ENCODE data around the gene GALNT11. TPM values are rescaled to one million over a fixed set of nuclear protein-coding genes. Genes with fewer than 3 reads are reported as not detected.

The GALNT11 gene
- total and polyA plus RNA-seq, 11 donors: 10.6 to 28.8 (median 22.0) TPM

- 91 to 92% (median 92%) methylated on average over 8 of the region's 8 CpGs for whole genome bisulfite sequencing, 4 donors
- Histone ChIP-seq H3K27ac (no peak overlapping the region), H3K4me3 (no peak overlapping the region), H3K4me1 (no peaks in the 10 kb centered on the region), H3K36me3 (peaks cover 0 to 96% (median 90%) of the 10 kb centered on the region in 9 donors), H3K9me3 (no peaks in the 10 kb centered on the region), H3K27me3 (no peaks in the 10 kb centered on the region)
- DNase-seq: no peak
- intact Hi-C loops (cut with DNase I): no loop called here
- TF ChIP-seq, protein P1, sequence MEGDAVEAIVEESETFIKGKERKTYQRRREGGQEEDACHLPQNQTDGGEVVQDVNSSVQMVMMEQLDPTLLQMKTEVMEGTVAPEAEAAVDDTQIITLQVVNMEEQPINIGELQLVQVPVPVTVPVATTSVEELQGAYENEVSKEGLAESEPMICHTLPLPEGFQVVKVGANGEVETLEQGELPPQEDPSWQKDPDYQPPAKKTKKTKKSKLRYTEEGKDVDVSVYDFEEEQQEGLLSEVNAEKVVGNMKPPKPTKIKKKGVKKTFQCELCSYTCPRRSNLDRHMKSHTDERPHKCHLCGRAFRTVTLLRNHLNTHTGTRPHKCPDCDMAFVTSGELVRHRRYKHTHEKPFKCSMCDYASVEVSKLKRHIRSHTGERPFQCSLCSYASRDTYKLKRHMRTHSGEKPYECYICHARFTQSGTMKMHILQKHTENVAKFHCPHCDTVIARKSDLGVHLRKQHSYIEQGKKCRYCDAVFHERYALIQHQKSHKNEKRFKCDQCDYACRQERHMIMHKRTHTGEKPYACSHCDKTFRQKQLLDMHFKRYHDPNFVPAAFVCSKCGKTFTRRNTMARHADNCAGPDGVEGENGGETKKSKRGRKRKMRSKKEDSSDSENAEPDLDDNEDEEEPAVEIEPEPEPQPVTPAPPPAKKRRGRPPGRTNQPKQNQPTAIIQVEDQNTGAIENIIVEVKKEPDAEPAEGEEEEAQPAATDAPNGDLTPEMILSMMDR (IDR thresholded peaks at IDR 0.05): no peak
- no peak for TF ChIP-seq POLR2A (IDR thresholded peaks at IDR 0.05)
- ATAC-seq: no peak
Observed at GRCh38 chr7:152117356-152117755, 91.9 kb downstream of the GALNT11 start.

DNA sequence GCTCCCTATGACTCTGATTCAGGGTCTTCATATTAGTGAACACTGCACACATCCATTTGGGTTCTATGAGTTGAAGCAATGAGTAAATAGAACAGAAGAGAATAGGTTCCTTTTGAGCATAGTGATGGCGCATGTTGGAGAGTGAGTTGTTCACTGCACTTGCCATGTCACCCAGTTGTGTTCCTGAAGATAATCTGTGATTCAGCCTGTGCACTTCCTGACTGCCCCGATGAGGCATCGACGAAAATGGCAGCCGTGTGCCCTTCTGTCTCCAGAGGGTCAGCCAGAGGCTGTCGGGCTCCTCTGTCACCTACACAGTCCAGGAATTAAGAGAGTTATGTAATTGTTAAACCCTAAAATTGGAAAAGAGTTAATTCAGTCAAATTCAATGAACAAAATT lies 94.7 kb downstream of the GALNT11 start:
- Histone ChIP-seq H3K36me3 (peaks cover 0 to 99% (median 95%) of the 10 kb centered on the region in 9 donors), H3K27me3 (no peaks in the 10 kb centered on the region), H3K4me3 (no peak overlapping the region), H3K4me1 (no peaks in the 10 kb centered on the region), H3K27ac (no peak overlapping the region), H3K9me3 (peaks cover 0 to 13% (median 0%) of the 10 kb centered on the region in 12 donors)
- intact Hi-C loops (cut with DNase I): no loop called here
- whole genome bisulfite sequencing, 4 donors: 89 to 95% (median 94%) methylated on average over 6 of the region's 6 CpGs
- no peak for DNase-seq
- TF ChIP-seq, protein P1 (IDR thresholded peaks at IDR 0.05): no peak
- no peak for TF ChIP-seq POLR2A (IDR thresholded peaks at IDR 0.05)
- ATAC-seq: no peak

- H3K36me3 ChIP-seq: peaks cover 0 to 100% (median 93%) of the 10 kb centered on the region in 9 donors
- WGBS, 4 donors: 96 to 99% (median 98%) methylated on average over 7 of the region's 7 CpGs
Observed at GRCh38 chr7:152120776-152121175, 95.3 kb downstream of the GALNT11 start.

DNA sequence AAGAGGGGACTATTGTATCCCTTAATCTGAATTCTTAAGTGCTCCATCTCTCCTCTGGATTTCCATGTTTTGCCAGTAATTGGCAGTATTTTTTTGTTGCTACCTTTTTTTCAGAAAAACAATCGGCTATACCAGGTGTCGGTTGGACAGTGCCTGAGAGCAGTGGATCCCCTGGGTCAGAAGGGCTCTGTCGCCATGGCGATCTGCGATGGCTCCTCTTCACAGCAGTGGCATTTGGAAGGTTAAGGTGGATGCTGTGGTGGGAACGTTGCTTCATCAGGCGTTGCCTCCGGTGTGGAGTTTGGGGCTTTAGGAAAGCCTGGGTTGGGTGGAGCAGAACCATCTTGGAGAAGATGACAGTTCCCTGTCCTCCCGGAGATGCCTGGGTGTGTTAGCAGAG lies 96.0 kb downstream of the GALNT11 start:
- DNase-seq (no peak), ATAC-seq (no peak)
- peaks cover 0 to 13% (median 0%) of the 10 kb centered on the region in 12 donors for H3K9me3 ChIP-seq
- intact Hi-C loops (cut with DNase I): no loop called here
- no peak for TF ChIP-seq POLR2A (IDR thresholded peaks at IDR 0.05)
- TF ChIP-seq, protein P1 (IDR thresholded peaks at IDR 0.05): no peak
- no peak overlapping the region for H3K27ac ChIP-seq
- peaks cover 0 to 95% (median 91%) of the 10 kb centered on the region in 9 donors for H3K36me3 ChIP-seq
- H3K4me3 ChIP-seq: no peak overlapping the region
- WGBS, 4 donors: 95 to 98% (median 95%) methylated on average over 9 of the region's 9 CpGs
- no peaks in the 10 kb centered on the region for H3K4me1 ChIP-seq
- no peaks in the 10 kb centered on the region for H3K27me3 ChIP-seq

More at GRCh38 chr7:152120776-152121175, 95.3 kb downstream of the GALNT11 start:
- no peaks in the 10 kb centered on the region for H3K27me3 ChIP-seq
- H3K4me3 ChIP-seq: no peak overlapping the region
- DNase-seq (no peak), ATAC-seq (no peak)
- H3K9me3 ChIP-seq: peaks cover 0 to 13% (median 0%) of the 10 kb centered on the region in 12 donors
- intact Hi-C loops (cut with DNase I): no loop called here
- no peak for TF ChIP-seq POLR2A (IDR thresholded peaks at IDR 0.05)
- TF ChIP-seq, protein P1 (IDR thresholded peaks at IDR 0.05): no peak
- H3K27ac ChIP-seq: no peak overlapping the region
- H3K4me1 ChIP-seq: no peaks in the 10 kb centered on the region

Measured in heart left ventricle (tissue), 16 donors.